CD4-positive, alpha-beta T cell treated with Interleukin-15 for 4 hours (primary cell): Measurements from ENCODE around the gene BRSK2.
"Not testable (repeated sequence)": the region's sequence is repeated elsewhere in the genome, so short reads cannot be mapped to it uniquely, and the experiment has no call there.

ENCODE experiments used
- DNase-seq: peaks from one replicate; pipeline ENCODE4 v3.0.0-alpha.2; 2020; ENCODE audit warnings: low spot score

The BRSK2 gene

DNA sequence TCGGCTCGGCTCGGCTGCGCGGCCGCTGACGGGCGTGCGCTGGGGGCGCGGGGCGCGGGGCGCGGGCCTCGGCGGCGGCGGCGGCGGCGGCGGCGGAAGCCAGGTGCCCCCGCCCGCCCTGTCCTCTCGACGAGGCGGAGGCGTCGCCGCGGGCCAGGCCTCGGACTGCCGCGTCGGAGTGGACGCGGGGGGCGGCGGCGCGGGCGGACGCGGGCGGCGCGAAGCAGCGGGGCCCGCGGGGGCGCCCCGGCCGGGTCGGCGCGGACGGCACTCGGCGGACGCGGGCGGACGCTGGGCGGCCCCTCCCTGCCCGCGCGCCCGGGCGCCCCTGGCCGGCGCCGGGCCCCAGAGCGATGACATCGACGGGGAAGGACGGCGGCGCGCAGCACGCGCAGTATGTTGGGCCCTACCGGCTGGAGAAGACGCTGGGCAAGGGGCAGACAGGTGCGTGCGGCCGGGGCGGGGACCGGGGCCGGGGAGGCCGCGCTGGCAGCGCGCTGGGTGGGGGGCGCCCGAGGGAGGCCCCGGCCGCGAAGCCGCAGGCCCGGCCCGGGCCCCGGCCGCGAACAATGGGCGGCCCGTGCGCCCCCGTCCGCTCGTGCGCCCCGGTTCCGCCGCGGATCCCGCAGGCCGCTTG is at the start of gene BRSK2:
TSS of gene BRSK2 (plus strand) at position 3 of the 637 bp plus-strand sequence. CDS start at position 354, 351 bp downstream.
- no peak for DNase-seq

DNA sequence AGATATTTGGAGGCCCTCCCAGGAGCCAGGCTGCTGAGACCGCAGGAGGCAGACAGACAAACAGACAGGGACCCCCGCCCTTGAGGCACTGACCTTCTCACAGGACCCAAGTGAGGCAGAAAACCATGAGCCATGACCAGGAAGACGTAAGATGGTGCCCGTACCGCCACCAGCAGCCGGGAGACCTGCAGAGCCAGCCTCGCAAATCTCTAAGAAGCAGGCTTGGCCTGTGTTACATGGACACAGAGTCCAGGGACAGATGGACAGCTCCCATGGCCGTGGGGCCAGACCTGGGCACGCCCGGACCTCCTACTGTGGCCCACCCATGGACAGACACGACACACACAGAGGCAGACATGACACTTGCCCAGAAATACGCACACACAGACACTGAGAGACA is 49.6 kb upstream of the BRSK2 start:
- DNase-seq = no peak

GRCh38 chr11:1341226-1341625 is 48.5 kb upstream of the BRSK2 start:
- DNase-seq = not testable (repeated sequence)

- no peak for DNase-seq
Observed at GRCh38 chr11:1341928-1342524, 47.7 kb upstream of the BRSK2 start.

- DNase-seq = no peak
Observed at GRCh38 chr11:1342946-1343345, 46.8 kb upstream of the BRSK2 start.

- DNase-seq = no peak
Observed at GRCh38 chr11:1343391-1344055, 46.2 kb upstream of the BRSK2 start.

GRCh38 chr11:1344056-1344635 is 45.6 kb upstream of the BRSK2 start:
- no peak for DNase-seq

- DNase-seq = no peak
Observed at GRCh38 chr11:1345737-1346513, 43.8 kb upstream of the BRSK2 start.

- no peak for DNase-seq
Observed at GRCh38 chr11:1346669-1347390, 42.9 kb upstream of the BRSK2 start.

DNA sequence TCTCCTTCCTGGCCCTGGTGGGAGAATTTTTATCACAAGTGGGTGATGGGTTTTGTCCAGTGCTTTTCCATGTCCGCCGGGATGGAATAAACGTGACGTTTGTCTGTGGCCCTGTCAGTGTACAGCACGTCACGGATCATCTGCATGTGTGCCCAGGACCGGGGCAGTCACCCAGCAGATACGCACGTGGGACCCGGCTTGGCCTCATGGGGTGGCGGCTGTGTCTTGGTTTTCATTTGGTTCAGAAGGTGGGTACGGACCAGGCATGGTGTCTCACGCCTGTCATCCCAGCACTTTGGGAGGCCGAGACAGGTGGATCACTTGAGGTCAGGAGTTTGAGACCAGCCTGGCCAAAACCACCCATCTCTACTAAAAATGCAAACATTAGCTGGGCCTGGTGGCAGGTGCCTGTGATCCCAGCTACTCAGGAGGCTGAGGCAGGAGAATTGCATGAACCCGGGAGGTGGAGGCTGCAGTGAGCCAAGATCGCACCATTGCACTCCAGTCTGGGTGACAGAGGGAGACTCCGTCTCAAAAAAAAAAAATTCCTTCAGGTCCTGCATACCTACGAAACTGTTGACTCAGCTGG is 42.2 kb upstream of the BRSK2 start:
- not testable (repeated sequence) for DNase-seq

DNA sequence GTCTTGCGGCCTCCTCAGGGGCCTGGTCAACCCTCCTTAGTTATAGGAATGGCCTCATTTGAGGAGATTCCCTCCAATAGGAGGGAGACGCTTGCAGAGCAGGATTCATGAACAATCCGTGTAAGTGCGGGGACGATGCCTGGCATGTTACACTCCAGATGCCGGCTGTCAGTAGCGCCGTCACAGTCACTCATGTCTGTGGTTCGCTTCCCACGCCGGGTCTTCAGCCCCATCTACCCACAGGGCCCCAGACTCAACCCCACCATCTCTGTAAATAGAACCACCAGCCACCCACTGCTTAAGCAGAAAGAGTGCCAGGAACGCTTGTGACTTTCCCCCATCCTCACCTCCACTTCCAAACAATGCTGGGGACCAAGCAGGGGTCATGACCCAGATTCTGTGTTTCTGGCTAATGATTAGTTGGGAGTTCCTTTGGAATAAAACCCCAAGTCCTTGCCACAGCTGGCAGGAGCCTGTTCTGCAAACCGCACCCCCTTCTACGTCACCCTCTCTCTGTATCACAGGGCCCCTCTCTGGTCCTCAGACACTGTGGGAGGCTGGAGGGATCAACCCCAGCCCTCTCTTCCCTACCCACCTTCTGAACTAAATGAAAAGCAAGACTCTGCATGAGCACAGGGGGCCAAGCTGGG is 41.5 kb upstream of the BRSK2 start:
- DNase-seq = no peak

DNA sequence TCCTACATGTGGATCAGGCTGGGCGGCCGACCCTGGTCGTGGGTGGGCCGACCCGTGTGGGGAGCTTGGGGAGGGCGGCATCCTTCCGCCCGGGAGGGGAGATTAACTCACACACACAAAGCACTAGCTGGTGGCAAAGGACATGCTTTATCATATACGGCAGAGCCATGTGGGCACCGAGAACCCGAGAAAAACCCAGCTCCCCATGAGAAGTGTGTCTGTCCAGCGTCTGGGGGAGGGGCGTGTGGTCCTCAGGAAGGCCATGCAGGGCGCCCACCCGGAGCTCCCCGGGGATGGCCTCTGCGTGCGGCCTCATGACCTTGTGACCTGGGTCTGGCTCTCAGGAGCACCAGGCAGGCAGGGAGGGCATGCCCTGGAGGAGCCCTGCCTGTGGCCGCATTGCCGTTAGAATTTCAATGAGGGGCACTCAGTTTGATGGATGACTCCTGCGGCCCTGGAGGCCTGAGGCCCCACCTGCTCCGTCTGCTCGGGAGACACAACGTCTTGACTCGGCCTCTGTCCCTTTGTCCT is 40.9 kb upstream of the BRSK2 start:
- DNase-seq = no peak

- no peak for DNase-seq
Observed at GRCh38 chr11:1349327-1350041, 40.2 kb upstream of the BRSK2 start.

- DNase-seq = no peak
Observed at GRCh38 chr11:1350086-1350725, 39.5 kb upstream of the BRSK2 start.

DNA sequence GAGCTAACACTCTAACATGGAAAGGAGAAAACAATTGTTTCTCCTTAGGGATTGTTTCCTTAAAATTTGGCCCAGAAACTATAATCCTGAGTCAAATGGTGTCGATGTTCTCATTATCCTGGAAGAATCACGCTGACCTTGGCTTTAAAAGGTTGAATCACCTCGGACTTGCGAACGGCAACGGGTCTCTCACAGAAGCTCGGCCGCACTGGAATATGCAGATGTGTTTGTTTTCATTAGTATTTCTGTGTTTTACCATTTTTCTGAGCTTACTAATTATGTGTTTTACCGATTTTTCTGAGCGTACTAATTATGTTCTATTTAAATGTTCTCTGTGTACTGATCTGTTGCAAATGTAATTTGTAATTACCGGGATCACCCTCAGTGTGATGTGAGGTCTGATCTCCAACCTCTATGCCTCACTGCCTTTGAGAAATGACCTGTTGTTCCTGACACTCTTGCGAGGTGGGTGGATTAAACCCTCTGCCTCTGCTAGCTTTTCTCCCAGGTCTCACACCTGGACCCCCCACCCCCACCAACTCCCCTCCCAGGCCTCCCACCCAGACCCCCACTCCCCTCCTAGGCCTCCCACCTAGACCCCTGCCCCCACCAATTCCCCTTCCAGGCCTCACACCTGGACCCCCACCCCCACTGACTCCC is 38.3 kb upstream of the BRSK2 start:
- no peak for DNase-seq

GRCh38 chr11:1352696-1353382 is 36.9 kb upstream of the BRSK2 start:
- no peak for DNase-seq

GRCh38 chr11:1353383-1354124 is 36.2 kb upstream of the BRSK2 start:
- DNase-seq = no peak
